H7 (cell line): Measurements from ENCODE around the gene CRTAC1. TPM values are rescaled to one million over a fixed set of nuclear protein-coding genes. Genes with fewer than 3 reads are reported as not detected.
"Not testable (repeated sequence)": the region's sequence is repeated elsewhere in the genome, so short reads cannot be mapped to it uniquely, and the experiment has no call there.

Experiments
- DNase-seq: peaks from one replicate; pipeline ENCODE4 v3.0.0; 2012
- H3K27me3 ChIP-seq: 2 replicates; pipeline ENCODE4 v1.6.0; 2011; ENCODE audit warnings: mild to moderate bottlenecking, low read length; ENCODE audit not compliant: control insufficient read depth, insufficient read depth
- H3K36me3 ChIP-seq: replicated peaks from 2 replicates; pipeline ENCODE4 v1.5.1; 2011; ENCODE audit warnings: low read length; ENCODE audit not compliant: control insufficient read depth, insufficient read depth
- H3K4me3 ChIP-seq: 2 replicates; pipeline ENCODE4 v1.5.1; 2011; ENCODE audit warnings: low read depth, mild to moderate bottlenecking, control low read depth, low read length, moderate library complexity; ENCODE audit not compliant: insufficient read depth
- total RNA-seq: library from RNA; depleted of rRNA; stranded (reverse); fragments of >200 nt; shearing (Covaris generic); gene quantifications from 2 replicates; pipeline ENCODE4 v1.2.3, GENCODE V29; 2014

Gene CRTAC1
- total RNA-seq, 1 experiment from 2014 or later, result 0.03 TPM

GRCh38 chr10:97861097-97861750 lies 169.2 kb downstream of the CRTAC1 start:
- H3K27me3 ChIP-seq, result no peaks in the 10 kb centered on the region
- H3K4me3 ChIP-seq, result no peak overlapping the region
- H3K36me3 ChIP-seq, result no peaks in the 10 kb centered on the region
- DNase-seq, result no peak

GRCh38 chr10:97858001-97858439 lies 172.4 kb downstream of the CRTAC1 start:
- DNase-seq, result no peak
- no peaks in the 10 kb centered on the region for H3K36me3 ChIP-seq
- H3K27me3 ChIP-seq, result peaks cover 1% of the 10 kb centered on the region; the same call in 1 of the 2 replicates
- no peak overlapping the region for H3K4me3 ChIP-seq

GRCh38 chr10:97854743-97855142 lies 175.7 kb downstream of the CRTAC1 start:
- no peak for DNase-seq
- Histone ChIP-seq H3K4me3 (no peak overlapping the region), H3K27me3 (peaks cover 15% of the 10 kb centered on the region), H3K36me3 (no peaks in the 10 kb centered on the region)

- H3K27me3 ChIP-seq, result peaks cover 25% of the 10 kb centered on the region
- H3K36me3 ChIP-seq, result no peaks in the 10 kb centered on the region
- no peak overlapping the region for H3K4me3 ChIP-seq
- DNase-seq, result no peak
These were observed 177.5 kb downstream of the CRTAC1 start for GRCh38 chr10:97852840-97853405.

GRCh38 chr10:97852277-97852676 lies 178.1 kb downstream of the CRTAC1 start:
- H3K27me3 ChIP-seq, result peaks cover 25% of the 10 kb centered on the region
- no peak for DNase-seq

GRCh38 chr10:97851341-97852001 lies 178.9 kb downstream of the CRTAC1 start:
- Histone ChIP-seq H3K27me3 (peaks cover 25% of the 10 kb centered on the region), H3K4me3 (no peak overlapping the region)

More at GRCh38 chr10:97852277-97852676, 178.1 kb downstream of the CRTAC1 start:
- no peaks in the 10 kb centered on the region for H3K36me3 ChIP-seq
- H3K4me3 ChIP-seq, result no peak overlapping the region

GRCh38 chr10:97850446-97850845 lies 180.0 kb downstream of the CRTAC1 start:
- DNase-seq, result no peak
- Histone ChIP-seq H3K36me3 (no peaks in the 10 kb centered on the region), H3K4me3 (no peak overlapping the region; the same call in 1 of the 2 replicates), H3K27me3 (peaks cover 25% of the 10 kb centered on the region)

More at GRCh38 chr10:97851341-97852001, 178.9 kb downstream of the CRTAC1 start:
- H3K36me3 ChIP-seq, result no peaks in the 10 kb centered on the region
- no peak for DNase-seq

- H3K36me3 ChIP-seq, result no peaks in the 10 kb centered on the region
- DNase-seq, result peak; percentile 98
- peaks cover 25% of the 10 kb centered on the region for H3K27me3 ChIP-seq
- H3K4me3 ChIP-seq, result peak within 1 kb of the TSS; percentile 49
These were observed 180.6 kb downstream of the CRTAC1 start, which contains the start of gene GOLGA7B for GRCh38 chr10:97849687-97850402. Gene GOLGA7B (plus strand): TSS chr10:97849843. CDS start chr10:97850304, 461 bp downstream.

GRCh38 chr10:97849103-97849686 lies 181.2 kb downstream of the CRTAC1 start:
- DNase-seq, result no peak
- peak overlapping the region; percentile 49 for H3K4me3 ChIP-seq
- H3K27me3 ChIP-seq, result peaks cover 25% of the 10 kb centered on the region
- no peaks in the 10 kb centered on the region for H3K36me3 ChIP-seq

GRCh38 chr10:97844678-97845077 lies 185.7 kb downstream of the CRTAC1 start:
- H3K36me3 ChIP-seq, result no peaks in the 10 kb centered on the region
- no peak overlapping the region for H3K4me3 ChIP-seq
- H3K27me3 ChIP-seq, result peaks cover 10% of the 10 kb centered on the region
- DNase-seq, result no peak

GRCh38 chr10:97843972-97844371 lies 186.4 kb downstream of the CRTAC1 start:
- not testable (repeated sequence) for H3K4me3 ChIP-seq, DNase-seq, H3K36me3 ChIP-seq, H3K27me3 ChIP-seq

- DNase-seq, result no peak
- Histone ChIP-seq H3K4me3 (no peak overlapping the region), H3K36me3 (no peaks in the 10 kb centered on the region), H3K27me3 (peaks cover 3% of the 10 kb centered on the region; the same call in 1 of the 2 replicates)
These were observed 187.1 kb downstream of the CRTAC1 start for GRCh38 chr10:97843281-97843671.

- Histone ChIP-seq H3K27me3 (no peaks in the 10 kb centered on the region), H3K36me3 (no peaks in the 10 kb centered on the region), H3K4me3 (no peak overlapping the region)
- no peak for DNase-seq
These were observed 187.7 kb downstream of the CRTAC1 start for GRCh38 chr10:97842656-97843280.

GRCh38 chr10:97842114-97842513 lies 188.3 kb downstream of the CRTAC1 start:
- not testable (repeated sequence) for DNase-seq, H3K4me3 ChIP-seq

More at GRCh38 chr10:97842114-97842513, 188.3 kb downstream of the CRTAC1 start:
- not testable (repeated sequence) for H3K36me3 ChIP-seq, H3K27me3 ChIP-seq
